Central memory CD4-positive, alpha-beta T cell (primary cell): ENCODE results near the gene KLC1.
"Not testable (repeated sequence)": the region's sequence is repeated elsewhere in the genome, so short reads cannot be mapped to it uniquely, and the experiment has no call there.

ENCODE experiments used
- DNase-seq: peaks from one replicate; pipeline ENCODE4 v3.0.0; 2022
- total RNA-seq, 3 experiments: gene quantifications; one replicate each; lab custom pipeline; 2026; lab: John Stamatoyannopoulos, UW

The KLC1 gene
- 32.4 to 103 (median 71.0) reads per million in 3 experiments for total RNA-seq

- peak; percentile 77 for DNase-seq
Observed at GRCh38 chr14:103628684-103629502, at the start of gene KLC1. TSS of gene KLC1 (plus strand) at chr14:103629211. CDS start at chr14:103654565, 25,354 bp downstream.

- no peak for DNase-seq
Observed at GRCh38 chr14:103581206-103581605, 47.8 kb upstream of the KLC1 start.

GRCh38 chr14:103581954-103582703 is 46.9 kb upstream of the KLC1 start:
- DNase-seq = no peak

GRCh38 chr14:103584326-103584915 is 44.6 kb upstream of the KLC1 start:
- no peak for DNase-seq

- DNase-seq = no peak
Observed at GRCh38 chr14:103593577-103593976, 35.4 kb upstream of the KLC1 start.

- DNase-seq = no peak
Observed at GRCh38 chr14:103594265-103594664, 34.7 kb upstream of the KLC1 start.

GRCh38 chr14:103597623-103598377 is 31.2 kb upstream of the KLC1 start:
- no peak for DNase-seq

GRCh38 chr14:103600503-103600902 is 28.5 kb upstream of the KLC1 start:
- no peak for DNase-seq

- DNase-seq = no peak
Observed at GRCh38 chr14:103604620-103605019, 24.4 kb upstream of the KLC1 start.

- peak; percentile 62 for DNase-seq
Observed at GRCh38 chr14:103606963-103607668, 21.9 kb upstream of the KLC1 start.

- no peak for DNase-seq
Observed at GRCh38 chr14:103607822-103608221, 21.2 kb upstream of the KLC1 start.

- DNase-seq = not testable (repeated sequence)
Observed at GRCh38 chr14:103609081-103609480, 19.9 kb upstream of the KLC1 start.

GRCh38 chr14:103611215-103611614 is 17.8 kb upstream of the KLC1 start:
- DNase-seq = no peak

- DNase-seq = no peak
Observed at GRCh38 chr14:103613517-103613916, 15.5 kb upstream of the KLC1 start.

GRCh38 chr14:103616635-103617300 is 12.2 kb upstream of the KLC1 start:
- no peak for DNase-seq

GRCh38 chr14:103619057-103619456 is 10.0 kb upstream of the KLC1 start:
- no peak for DNase-seq

GRCh38 chr14:103621860-103622259 is 7.2 kb upstream of the KLC1 start:
- DNase-seq = no peak

- DNase-seq = no peak
Observed at GRCh38 chr14:103623308-103623707, 5.7 kb upstream of the KLC1 start.

- DNase-seq = no peak
Observed at GRCh38 chr14:103623883-103624482, 5.0 kb upstream of the KLC1 start.

GRCh38 chr14:103624860-103625259 is 4.2 kb upstream of the KLC1 start:
- DNase-seq = no peak
